IMR-90 (cell line): Measurements from ENCODE around the gene TFEB. TPM values are rescaled to one million over a fixed set of nuclear protein-coding genes. Genes with fewer than 3 reads are reported as not detected.

Experiments used
- FOS ChIP-seq: fragments of 150-350 bp; IDR thresholded peaks from 2 replicates; pipeline ENCODE4 v1.6.1; 2016; ENCODE audit warnings: low read depth, low read length
- MAZ ChIP-seq: IDR thresholded peaks from 2 replicates; pipeline ENCODE4 v1.6.1; 2012; ENCODE audit warnings: low read depth, mild to moderate bottlenecking, low read length, improper control_type of control experiment, moderate library complexity, borderline replicate concordance
- RCOR1 ChIP-seq: IDR thresholded peaks from 2 replicates; pipeline ENCODE4 v1.6.1; 2012; ENCODE audit warnings: mild to moderate bottlenecking, low read length, improper control_type of control experiment; ENCODE audit not compliant: insufficient replicate concordance
- USF2 ChIP-seq: fragments of 150-350 bp; IDR thresholded peaks from 2 replicates; pipeline ENCODE4 v1.6.1; 2017; ENCODE audit warnings: mild to moderate bottlenecking, antibody characterized with exemption, low read length, low read depth
- polyA plus RNA-seq, 3 experiments: library from polyadenylated mRNA; depleted of rRNA; stranded (reverse); fragments of >200 nt; gene quantifications; 2 replicates each; pipeline ENCODE4 v1.2.3, GENCODE V29; 2012; ENCODE audit warnings: low replicate concordance in 1 of 3
- total RNA-seq: library from RNA; depleted of rRNA; stranded (reverse); fragments of >200 nt; gene quantifications from 2 replicates; pipeline ENCODE4 v1.2.3, GENCODE V29; 2012

TFEB gene
- total and polyA plus RNA-seq, 2 of the 4 experiments (the other 2 are of a cell fraction), result 4.5 to 4.9 TPM

- TF ChIP-seq RCOR1 (no peak), MAZ (no peak), FOS (no peak), USF2 (no peak)
Observed at GRCh38 chr6:41736186-41736733, 852 bp upstream of the TFEB start (continued).
